ENCODE measurements around the gene REXO4. TPM values are rescaled to one million over a fixed set of nuclear protein-coding genes. Genes with fewer than 3 reads are reported as not detected.
A peak's percentile ranks its signal among the peaks of the same experiment; 100 is the strongest.

REXO4 gene, protein sequence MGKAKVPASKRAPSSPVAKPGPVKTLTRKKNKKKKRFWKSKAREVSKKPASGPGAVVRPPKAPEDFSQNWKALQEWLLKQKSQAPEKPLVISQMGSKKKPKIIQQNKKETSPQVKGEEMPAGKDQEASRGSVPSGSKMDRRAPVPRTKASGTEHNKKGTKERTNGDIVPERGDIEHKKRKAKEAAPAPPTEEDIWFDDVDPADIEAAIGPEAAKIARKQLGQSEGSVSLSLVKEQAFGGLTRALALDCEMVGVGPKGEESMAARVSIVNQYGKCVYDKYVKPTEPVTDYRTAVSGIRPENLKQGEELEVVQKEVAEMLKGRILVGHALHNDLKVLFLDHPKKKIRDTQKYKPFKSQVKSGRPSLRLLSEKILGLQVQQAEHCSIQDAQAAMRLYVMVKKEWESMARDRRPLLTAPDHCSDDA
- 26.1 to 28.2 TPM (median 27.0 TPM) in 3 replicates for total RNA-seq

DNA sequence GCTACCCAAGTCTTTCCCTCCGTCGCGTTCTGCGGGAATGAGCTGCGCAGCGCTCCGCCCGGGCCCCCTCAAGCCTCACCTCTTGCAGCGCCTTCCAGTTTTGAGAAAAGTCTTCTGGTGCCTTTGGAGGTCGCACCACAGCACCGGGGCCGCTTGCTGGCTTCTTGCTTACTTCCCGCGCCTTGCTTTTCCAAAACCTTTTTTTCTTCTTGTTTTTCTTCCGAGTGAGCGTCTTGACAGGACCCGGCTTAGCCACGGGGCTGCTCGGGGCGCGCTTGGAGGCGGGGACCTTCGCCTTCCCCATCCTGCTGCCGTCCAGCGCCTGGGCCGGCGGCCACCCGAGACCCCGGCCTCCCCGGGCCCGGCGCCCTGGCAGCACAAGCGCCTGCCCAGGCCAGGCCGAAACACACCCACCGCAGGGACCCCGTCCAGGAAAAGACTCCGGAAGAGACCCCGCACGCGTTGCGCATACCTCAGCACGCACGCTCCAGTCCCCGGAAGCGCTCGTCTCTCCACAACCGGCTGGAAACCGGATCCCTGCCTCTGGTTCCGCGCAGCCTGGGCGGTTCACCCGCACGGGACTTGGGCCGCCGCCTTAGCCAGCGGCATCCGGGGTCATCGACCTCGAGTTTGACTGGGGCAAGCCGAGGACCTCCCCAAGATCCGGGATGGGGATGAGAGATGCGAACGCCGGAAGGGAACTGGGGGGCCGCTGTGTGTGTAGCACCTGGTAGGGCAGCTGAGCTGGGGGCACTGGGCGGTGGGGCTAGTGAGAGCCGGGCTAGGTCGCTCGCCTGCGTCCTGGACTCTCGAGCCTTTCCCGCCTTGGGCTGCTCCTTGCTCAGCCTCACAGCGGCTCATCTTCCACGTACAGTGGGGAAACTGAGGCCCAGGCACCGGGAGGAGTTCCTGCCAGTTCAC lies at the start of gene REXO4:
TSS of gene REXO4 (minus strand) at position 470 of the 921 bp plus-strand sequence. CDS start at position 304, 166 bp downstream.
- H3K4me3 Mint-ChIP-seq: peak within 1 kb of the TSS; percentile 89
- no peaks in the 10 kb centered on the region for H3K9me3 Mint-ChIP-seq
- peaks cover 7% of the 10 kb centered on the region for H3K36me3 Mint-ChIP-seq
- H3K27ac Mint-ChIP-seq: peak within 1 kb of the TSS; percentile 88
- TF ChIP-seq, protein P1, sequence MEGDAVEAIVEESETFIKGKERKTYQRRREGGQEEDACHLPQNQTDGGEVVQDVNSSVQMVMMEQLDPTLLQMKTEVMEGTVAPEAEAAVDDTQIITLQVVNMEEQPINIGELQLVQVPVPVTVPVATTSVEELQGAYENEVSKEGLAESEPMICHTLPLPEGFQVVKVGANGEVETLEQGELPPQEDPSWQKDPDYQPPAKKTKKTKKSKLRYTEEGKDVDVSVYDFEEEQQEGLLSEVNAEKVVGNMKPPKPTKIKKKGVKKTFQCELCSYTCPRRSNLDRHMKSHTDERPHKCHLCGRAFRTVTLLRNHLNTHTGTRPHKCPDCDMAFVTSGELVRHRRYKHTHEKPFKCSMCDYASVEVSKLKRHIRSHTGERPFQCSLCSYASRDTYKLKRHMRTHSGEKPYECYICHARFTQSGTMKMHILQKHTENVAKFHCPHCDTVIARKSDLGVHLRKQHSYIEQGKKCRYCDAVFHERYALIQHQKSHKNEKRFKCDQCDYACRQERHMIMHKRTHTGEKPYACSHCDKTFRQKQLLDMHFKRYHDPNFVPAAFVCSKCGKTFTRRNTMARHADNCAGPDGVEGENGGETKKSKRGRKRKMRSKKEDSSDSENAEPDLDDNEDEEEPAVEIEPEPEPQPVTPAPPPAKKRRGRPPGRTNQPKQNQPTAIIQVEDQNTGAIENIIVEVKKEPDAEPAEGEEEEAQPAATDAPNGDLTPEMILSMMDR (IDR thresholded peaks at IDR 0.05; ENCODE audit: unreplicated experiment): no peak
- DNase-seq (ENCODE audit: low spot score in 2 of 2, unreplicated experiment in 2 of 2): peak; percentile 68 to 86
- H3K4me1 Mint-ChIP-seq: peaks cover 26% of the 10 kb centered on the region
- H3K27me3 Mint-ChIP-seq (ENCODE audit: low read depth): no peaks in the 10 kb centered on the region

DNA sequence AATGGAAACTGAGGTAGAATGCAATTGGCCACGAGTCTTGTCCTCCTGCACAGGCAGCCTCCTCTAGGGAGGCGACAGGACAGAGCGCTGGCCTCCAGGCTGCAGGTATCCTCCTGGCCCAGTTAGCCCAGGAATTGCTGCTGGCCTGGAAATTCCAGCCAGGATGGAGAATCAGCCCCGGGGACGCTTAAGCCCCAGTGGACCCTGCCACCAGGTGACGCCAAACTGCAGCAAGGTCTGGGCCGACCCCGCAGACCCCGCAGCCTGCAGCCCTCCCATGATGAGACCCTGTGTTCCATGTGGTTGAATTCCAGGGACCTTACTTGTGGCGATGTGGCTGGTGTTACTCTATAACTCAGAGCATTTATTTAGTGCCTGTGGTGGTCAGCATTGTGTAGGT lies 49.3 kb upstream of the REXO4 start:
- Mint-ChIP-seq H3K27me3 (ENCODE audit: low read depth) (no peaks in the 10 kb centered on the region), H3K36me3 (peaks cover 6% of the 10 kb centered on the region), H3K4me1 (no peaks in the 10 kb centered on the region), H3K27ac (no peak overlapping the region), H3K4me3 (no peak overlapping the region), H3K9me3 (no peaks in the 10 kb centered on the region)
- TF ChIP-seq, protein P1 (IDR thresholded peaks at IDR 0.05; ENCODE audit: unreplicated experiment): no peak
- no peak for DNase-seq (ENCODE audit: low spot score in 2 of 2, unreplicated experiment in 2 of 2)

DNA sequence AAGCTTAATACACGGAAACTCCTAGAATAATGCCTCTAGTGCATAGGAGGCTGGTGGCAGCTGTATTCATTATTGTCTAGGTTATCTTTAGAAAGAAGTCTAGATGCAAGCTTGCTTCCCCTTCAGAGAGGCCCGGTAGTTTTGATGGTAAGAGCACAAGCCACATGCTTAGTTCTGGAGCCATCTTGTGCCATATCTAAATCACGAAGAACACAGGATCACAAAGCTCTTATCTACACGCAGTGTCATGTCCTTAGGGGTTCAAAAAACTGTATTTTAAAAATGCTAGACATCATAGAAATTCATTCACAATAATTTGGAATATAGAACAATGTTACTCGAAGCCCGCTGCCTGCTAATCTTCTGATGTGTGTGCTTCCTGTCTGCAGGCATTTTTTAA lies 48.2 kb upstream of the REXO4 start:
- H3K9me3 Mint-ChIP-seq: no peaks in the 10 kb centered on the region
- peaks cover 3% of the 10 kb centered on the region for H3K36me3 Mint-ChIP-seq
- peaks cover 7% of the 10 kb centered on the region for H3K4me1 Mint-ChIP-seq
- DNase-seq (ENCODE audit: low spot score in 2 of 2, unreplicated experiment in 2 of 2): no peak
- no peaks in the 10 kb centered on the region for H3K27me3 Mint-ChIP-seq (ENCODE audit: low read depth)
- no peak overlapping the region for H3K27ac Mint-ChIP-seq
- no peak overlapping the region for H3K4me3 Mint-ChIP-seq
- TF ChIP-seq, protein P1 (IDR thresholded peaks at IDR 0.05; ENCODE audit: unreplicated experiment): no peak

DNA sequence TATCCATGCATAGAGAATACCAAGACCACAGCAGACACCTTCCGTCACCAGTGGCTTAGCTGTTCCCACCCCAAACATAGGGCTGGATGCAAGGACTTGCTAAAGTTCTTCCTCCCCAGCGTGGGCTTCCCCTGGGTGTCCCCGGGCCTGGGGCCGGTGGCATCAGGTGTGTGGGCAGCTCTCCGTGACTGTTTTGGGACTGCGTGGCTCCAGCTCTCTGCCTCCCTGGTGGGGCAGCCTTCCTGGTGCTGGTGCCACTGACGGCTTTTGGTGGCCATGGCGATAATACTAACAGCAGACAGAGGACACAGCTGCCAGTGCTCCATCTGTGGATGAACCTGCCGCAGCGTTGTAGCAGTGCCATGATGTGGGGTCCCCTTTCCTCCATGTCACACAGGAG lies 46.8 kb upstream of the REXO4 start:
- H3K4me3 Mint-ChIP-seq: no peak overlapping the region
- no peaks in the 10 kb centered on the region for H3K27me3 Mint-ChIP-seq (ENCODE audit: low read depth)
- peak in 1 of 2 experiments; percentile 14 for DNase-seq (ENCODE audit: low spot score in 2 of 2, unreplicated experiment in 2 of 2)
- H3K9me3 Mint-ChIP-seq: no peaks in the 10 kb centered on the region
- H3K36me3 Mint-ChIP-seq: peaks cover 3% of the 10 kb centered on the region
- peaks cover 14% of the 10 kb centered on the region for H3K4me1 Mint-ChIP-seq
- TF ChIP-seq, protein P1 (IDR thresholded peaks at IDR 0.05; ENCODE audit: unreplicated experiment): no peak
- no peak overlapping the region for H3K27ac Mint-ChIP-seq

DNA sequence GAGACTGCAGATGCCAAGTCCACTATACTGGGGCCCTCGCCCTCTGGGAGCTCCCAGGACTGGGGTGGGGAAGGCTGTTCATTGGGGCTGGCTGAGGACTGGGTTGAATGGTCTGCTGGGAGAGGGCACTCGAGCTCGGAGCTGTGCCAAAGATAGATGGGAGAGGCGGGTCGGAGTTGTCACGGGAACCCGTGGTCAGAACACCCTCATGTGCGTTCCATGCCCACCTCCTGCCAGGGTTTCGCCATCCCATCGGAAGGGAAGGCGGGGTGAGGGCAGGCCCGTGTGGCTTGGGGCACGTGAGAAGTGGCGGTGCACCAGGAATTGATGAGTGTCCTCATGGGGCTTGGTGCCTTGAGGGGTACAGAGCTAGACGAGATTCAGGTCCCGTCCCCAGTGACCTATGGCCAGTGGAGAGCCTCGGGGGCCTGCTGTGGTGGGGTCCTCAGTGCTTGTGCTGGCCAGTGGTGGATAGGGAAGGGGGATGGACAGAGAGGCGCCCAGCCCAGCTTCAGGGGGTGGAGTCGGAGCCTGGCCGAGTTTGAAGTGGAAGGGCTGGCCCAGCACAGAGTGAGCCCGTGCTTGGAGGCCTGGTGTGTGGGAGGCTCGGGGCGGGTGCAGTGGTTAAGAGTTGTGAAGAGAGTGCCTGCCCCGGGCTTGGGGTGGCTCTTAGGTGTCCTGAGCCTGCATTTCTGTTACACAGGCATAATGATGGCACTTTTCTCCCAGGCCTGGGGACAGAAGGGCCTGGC lies 46.2 kb upstream of the REXO4 start:
- TF ChIP-seq, protein P1 (IDR thresholded peaks at IDR 0.05; ENCODE audit: unreplicated experiment): no peak
- peak in 1 of 2 experiments; percentile 18 for DNase-seq (ENCODE audit: low spot score in 2 of 2, unreplicated experiment in 2 of 2)
- H3K4me3 Mint-ChIP-seq: no peak overlapping the region
- no peak overlapping the region for H3K27ac Mint-ChIP-seq
- H3K27me3 Mint-ChIP-seq (ENCODE audit: low read depth): no peaks in the 10 kb centered on the region
- peaks cover 16% of the 10 kb centered on the region for H3K4me1 Mint-ChIP-seq
- H3K9me3 Mint-ChIP-seq: no peaks in the 10 kb centered on the region
- peaks cover 3% of the 10 kb centered on the region for H3K36me3 Mint-ChIP-seq

Data from mesothelial cell of epicardium (in vitro differentiated cells).